GM13977 (cell line): ENCODE results near the gene PHC2.
A peak's percentile ranks its signal among the peaks of the same experiment; 100 is the strongest.

Experiments used
- DNase-seq: peaks from one replicate; pipeline ENCODE4 v3.0.0; 2012; ENCODE audit warnings: low spot score
- in situ Hi-C: fragments of 300-500 bp; cut with MboI; formaldehyde crosslinking; loops from one replicate; pipeline ENCODE4 v1.12.0; 2022; ENCODE audit warnings: low sequenced_read_pairs, low pct_unique_long_range_greater_than_20kb, mixed read lengths, inconsistent platforms; ENCODE audit not compliant: unreplicated experiment
- TF ChIP-seq, protein P1 (sequence below): IDR thresholded peaks from 2 replicates; pipeline ENCODE4 v1.5.1; 2012; ENCODE audit warnings: mild to moderate bottlenecking, control low read depth; ENCODE audit not compliant: insufficient read depth; ENCODE audit errors: extremely low read depth, missing control alignments

The PHC2 gene

DNA sequence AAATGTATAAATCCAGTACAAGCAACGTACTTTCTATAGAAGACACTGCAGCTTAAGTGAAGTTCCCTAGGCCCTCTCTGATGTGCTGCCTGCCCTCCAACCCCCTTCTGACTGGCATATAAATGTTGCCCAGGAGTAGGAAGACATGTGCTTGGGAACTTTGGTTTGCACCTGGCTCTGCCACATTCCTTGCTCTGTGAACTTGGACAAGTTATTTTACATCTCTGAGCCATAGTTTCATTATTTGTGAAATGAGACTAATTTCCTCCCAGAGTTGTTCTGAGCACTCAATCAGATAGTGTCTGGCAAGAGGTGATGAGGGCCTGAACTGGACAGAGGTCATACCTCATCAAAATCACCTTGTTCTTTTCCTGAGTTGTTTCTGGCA, 3.5 kb upstream of the PHC2 start:
- DNase-seq = no peak
- in situ Hi-C loops = no loop called here
- TF ChIP-seq, protein P1, sequence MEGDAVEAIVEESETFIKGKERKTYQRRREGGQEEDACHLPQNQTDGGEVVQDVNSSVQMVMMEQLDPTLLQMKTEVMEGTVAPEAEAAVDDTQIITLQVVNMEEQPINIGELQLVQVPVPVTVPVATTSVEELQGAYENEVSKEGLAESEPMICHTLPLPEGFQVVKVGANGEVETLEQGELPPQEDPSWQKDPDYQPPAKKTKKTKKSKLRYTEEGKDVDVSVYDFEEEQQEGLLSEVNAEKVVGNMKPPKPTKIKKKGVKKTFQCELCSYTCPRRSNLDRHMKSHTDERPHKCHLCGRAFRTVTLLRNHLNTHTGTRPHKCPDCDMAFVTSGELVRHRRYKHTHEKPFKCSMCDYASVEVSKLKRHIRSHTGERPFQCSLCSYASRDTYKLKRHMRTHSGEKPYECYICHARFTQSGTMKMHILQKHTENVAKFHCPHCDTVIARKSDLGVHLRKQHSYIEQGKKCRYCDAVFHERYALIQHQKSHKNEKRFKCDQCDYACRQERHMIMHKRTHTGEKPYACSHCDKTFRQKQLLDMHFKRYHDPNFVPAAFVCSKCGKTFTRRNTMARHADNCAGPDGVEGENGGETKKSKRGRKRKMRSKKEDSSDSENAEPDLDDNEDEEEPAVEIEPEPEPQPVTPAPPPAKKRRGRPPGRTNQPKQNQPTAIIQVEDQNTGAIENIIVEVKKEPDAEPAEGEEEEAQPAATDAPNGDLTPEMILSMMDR = no peak

DNA sequence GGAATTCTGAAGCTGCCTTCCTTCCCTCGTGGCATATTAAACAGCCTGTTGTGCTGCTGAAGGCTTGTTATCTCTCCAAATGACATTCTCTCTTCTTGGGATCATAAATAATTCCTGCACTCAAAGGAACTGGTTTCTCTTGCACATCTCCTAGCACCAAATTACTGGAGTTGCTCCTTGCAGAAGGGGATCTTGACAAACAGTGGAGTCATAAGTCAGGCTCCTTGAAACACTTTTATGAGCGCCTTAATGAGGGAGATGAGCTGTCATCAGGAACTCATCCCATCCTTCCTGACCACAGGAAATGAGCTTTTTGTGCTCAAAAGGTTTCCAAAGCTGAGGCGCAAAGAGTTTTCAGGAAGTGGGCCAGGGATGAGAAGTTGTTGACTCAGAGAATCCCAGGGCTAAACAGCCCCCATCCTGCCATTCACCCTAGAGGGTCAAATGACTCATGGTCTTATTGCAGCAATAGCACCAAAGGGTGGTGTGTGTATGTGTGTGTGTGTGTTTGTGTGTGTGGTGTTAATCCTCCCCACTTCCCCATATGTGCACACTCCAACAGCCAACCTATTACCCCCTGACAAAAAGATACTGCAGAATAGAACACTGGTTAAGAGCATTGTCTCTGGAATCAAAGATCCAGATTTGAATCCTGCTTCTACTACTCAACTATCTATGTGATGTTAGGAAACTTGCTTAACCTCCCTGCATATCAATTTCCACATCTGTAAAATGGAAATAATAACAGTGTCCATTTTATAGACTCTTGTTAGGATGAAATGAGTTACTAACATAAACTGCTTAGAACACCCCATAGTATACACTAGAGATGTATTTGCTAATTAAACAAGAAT, 2.8 kb upstream of the PHC2 start:
- TF ChIP-seq, protein P1 = no peak
- DNase-seq = no peak
- in situ Hi-C loops = no loop called here

DNA sequence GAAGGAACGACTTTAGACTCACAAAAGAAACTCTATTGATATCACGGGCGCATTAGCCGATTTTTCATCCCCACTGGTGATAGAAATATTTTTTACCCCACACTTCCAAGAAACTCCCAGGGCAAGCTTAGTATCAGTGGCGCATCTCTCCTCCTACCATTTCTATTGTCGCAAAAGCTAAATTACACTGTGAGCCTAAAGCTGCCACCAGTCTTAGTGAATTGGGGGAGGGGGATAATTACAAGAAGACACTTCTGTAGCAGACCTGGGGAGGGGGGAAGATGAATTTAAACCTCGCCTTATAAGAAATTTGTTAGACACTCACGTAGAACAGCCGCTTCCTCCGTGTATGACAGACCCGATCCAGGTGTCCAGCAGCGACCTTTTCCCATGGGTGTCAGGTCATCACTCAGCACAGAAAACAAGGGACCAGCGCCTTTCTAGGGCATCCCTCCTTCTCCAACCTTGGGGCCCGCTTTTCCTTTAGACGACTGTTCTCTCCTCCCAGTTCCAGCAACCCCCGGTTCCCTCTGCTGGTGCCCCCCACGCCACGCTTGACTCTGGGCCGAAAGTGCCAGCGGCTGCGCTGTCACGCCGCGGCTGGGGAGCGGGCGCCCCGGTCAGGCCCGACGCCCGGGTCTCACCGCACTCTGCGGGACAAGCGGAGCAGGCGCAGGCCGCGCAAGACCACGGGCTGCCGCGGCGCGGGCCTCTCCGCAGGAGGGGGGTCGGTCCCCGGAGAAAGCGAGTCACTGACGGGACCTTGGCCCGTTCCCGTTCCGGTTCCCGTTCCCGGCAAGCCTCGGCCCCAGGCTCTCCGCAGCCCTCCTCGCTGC, 821 bp downstream of the PHC2 start:
- TF ChIP-seq, protein P1 = no peak
- in situ Hi-C loops = no loop called here
- DNase-seq = peak; percentile 12

DNA sequence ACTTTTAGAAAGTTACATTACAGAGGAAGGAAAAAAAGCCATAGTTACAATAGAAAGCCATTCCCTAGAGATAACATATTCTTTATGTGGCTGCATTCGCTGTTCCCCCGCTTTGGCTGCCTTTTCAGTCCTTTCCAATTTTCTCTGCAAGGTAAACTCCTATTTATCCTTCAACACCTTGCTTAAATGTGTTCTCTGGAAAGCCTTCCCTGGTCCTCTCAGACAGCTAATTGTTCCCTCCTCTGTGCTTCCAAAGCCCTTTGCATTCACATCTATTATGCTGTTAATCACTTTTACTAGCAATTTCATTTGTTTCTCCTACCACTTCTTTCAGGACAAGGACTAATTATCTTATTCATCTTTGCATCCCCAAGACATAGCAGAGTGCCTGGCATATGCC, 1.6 kb downstream of the PHC2 start:
- TF ChIP-seq, protein P1 = no peak
- in situ Hi-C loops = no loop called here
- DNase-seq = no peak

DNA sequence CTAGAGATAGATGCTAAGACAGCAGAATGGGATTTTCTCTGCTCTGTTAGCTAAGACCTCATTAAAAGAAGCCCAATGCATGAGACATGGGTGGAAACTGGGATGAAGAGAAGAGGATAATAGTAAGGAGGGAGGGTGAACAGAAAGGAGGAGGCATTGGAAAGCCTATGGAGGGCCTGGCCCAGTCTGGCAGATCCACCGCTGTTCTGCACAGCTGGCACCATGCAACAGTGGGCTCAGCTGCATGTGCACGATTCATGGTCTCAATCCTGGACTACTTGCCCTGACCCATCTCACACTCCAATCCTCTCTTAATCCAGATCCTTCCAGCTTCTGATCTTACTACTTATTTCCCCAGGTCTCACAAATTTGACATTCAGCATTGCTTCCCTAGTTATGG, 2.2 kb downstream of the PHC2 start:
- no peak for DNase-seq
- in situ Hi-C loops = no loop called here
- TF ChIP-seq, protein P1 = no peak

DNA sequence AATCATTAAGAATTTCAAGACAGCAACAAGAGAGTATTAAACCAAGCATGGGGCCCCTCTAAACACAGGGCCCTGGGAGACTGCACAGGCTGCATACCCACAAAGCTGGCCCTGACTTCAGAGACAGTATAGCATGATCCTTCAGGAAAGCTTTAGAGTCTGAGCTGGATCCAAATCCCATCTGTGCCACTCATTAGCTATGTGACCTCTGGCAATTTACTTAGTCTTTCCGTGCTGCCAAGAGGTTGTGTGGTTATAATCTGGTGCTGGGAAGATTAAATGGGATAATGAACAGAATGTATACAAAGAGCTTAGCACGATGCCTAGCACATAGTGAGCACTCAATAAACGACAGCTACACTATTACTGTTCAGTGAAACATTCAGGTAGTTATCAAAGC, 4.0 kb downstream of the PHC2 start:
- TF ChIP-seq, protein P1 = no peak
- in situ Hi-C loops = no loop called here
- no peak for DNase-seq
